H9 (cell line): ENCODE data around the gene CFAP69. TPM values are rescaled to one million over a fixed set of nuclear protein-coding genes. Genes with fewer than 3 reads are reported as not detected.

ENCODE experiments used
- DNase-seq: peaks from one replicate; pipeline ENCODE4 v3.0.0-alpha.2; 2017
- H2AFZ ChIP-seq: one replicate; pipeline ENCODE4 v1.6.1; 2013; ENCODE audit warnings: mild to moderate bottlenecking, low read length, control low read depth, moderate library complexity
- H2AK5ac ChIP-seq: 2 replicates; pipeline ENCODE4 v1.6.1; 2013; ENCODE audit warnings: low read length, control low read depth, mixed read lengths; ENCODE audit not compliant: insufficient read length
- H2BK120ac ChIP-seq: one replicate; pipeline ENCODE4 v1.6.1; 2013; ENCODE audit warnings: low read depth, mild to moderate bottlenecking, low read length, control low read depth, inconsistent platforms; ENCODE audit not compliant: poor library complexity, severe bottlenecking
- H2BK12ac ChIP-seq: 2 replicates; pipeline ENCODE4 v1.6.1; 2013; ENCODE audit warnings: low read length, control low read depth, mixed read lengths, low read depth; ENCODE audit not compliant: insufficient read length
- H2BK15ac ChIP-seq: 2 replicates; pipeline ENCODE4 v1.6.1; 2013; ENCODE audit warnings: low read depth, low read length, control low read depth
- H2BK20ac ChIP-seq: one replicate; pipeline ENCODE4 v1.6.1; 2013; ENCODE audit warnings: low read depth, mild to moderate bottlenecking, low read length, control low read depth, inconsistent platforms; ENCODE audit not compliant: poor library complexity, severe bottlenecking
- H2BK5ac ChIP-seq: 2 replicates; pipeline ENCODE4 v1.6.1; 2013; ENCODE audit warnings: low read length, control low read depth, mixed read lengths; ENCODE audit not compliant: insufficient read length
- H3K14ac ChIP-seq: 2 replicates; pipeline ENCODE4 v1.6.1; 2013; ENCODE audit warnings: low read length, control low read depth; ENCODE audit not compliant: insufficient read depth
- H3K18ac ChIP-seq: 2 replicates; pipeline ENCODE4 v1.6.1; 2013; ENCODE audit warnings: low read depth, mild to moderate bottlenecking, mixed read lengths, low read length, control low read depth; ENCODE audit not compliant: insufficient read length
- H3K23ac ChIP-seq: 2 replicates; pipeline ENCODE4 v1.6.1; 2013; ENCODE audit warnings: low read length, control low read depth, mixed read lengths, low read depth; ENCODE audit not compliant: insufficient read length
- H3K23me2 ChIP-seq: 2 replicates; pipeline ENCODE4 v1.6.1; 2013; ENCODE audit warnings: low read depth, mild to moderate bottlenecking, mixed read lengths, low read length, control low read depth; ENCODE audit not compliant: insufficient read length, poor library complexity, severe bottlenecking
- H3K27ac ChIP-seq: 2 replicates; pipeline ENCODE4 v1.5.1; 2013; ENCODE audit warnings: low read length, control low read depth, mixed read lengths, low read depth; ENCODE audit not compliant: insufficient read length
- H3K27me3 ChIP-seq: 2 replicates; pipeline ENCODE4 v1.6.1; 2013; ENCODE audit warnings: low read length, control low read depth, inconsistent platforms; ENCODE audit not compliant: insufficient read depth
- H3K4ac ChIP-seq: 2 replicates; pipeline ENCODE4 v1.6.1; 2013; ENCODE audit warnings: low read depth, mild to moderate bottlenecking, control low read depth, inconsistent platforms, low read length, moderate library complexity
- H3K4me1 ChIP-seq: 2 replicates; pipeline ENCODE4 v1.6.1; 2013; ENCODE audit warnings: low read length, control low read depth, inconsistent platforms; ENCODE audit not compliant: insufficient read depth
- H3K4me2 ChIP-seq: 2 replicates; pipeline ENCODE4 v1.6.1; 2013; ENCODE audit warnings: low read length, control low read depth, mixed read lengths; ENCODE audit not compliant: insufficient read length, insufficient read depth
- H3K56ac ChIP-seq: 2 replicates; pipeline ENCODE4 v1.6.1; 2013; ENCODE audit warnings: low read depth, mild to moderate bottlenecking, mixed read lengths, low read length, control low read depth; ENCODE audit not compliant: insufficient read length
- H3K79me1 ChIP-seq: 2 replicates; pipeline ENCODE4 v1.6.1; 2013; ENCODE audit warnings: low read depth, mild to moderate bottlenecking, moderate library complexity, low read length, control low read depth, inconsistent platforms; ENCODE audit not compliant: insufficient read depth, poor library complexity, severe bottlenecking
- H3K79me2 ChIP-seq: 2 replicates; pipeline ENCODE4 v1.6.1; 2013; ENCODE audit warnings: low read length, control low read depth, inconsistent platforms; ENCODE audit not compliant: insufficient read depth
- H3K9ac ChIP-seq: 2 replicates; pipeline ENCODE4 v1.6.1; 2013; ENCODE audit warnings: low read length, control low read depth, mixed read lengths; ENCODE audit not compliant: insufficient read length; ENCODE audit errors: extremely low read depth
- H3K9me3 ChIP-seq: one replicate; pipeline ENCODE4 v1.6.1; 2013; ENCODE audit warnings: low read depth, low read length, inconsistent platforms; ENCODE audit not compliant: control insufficient read depth
- H3T11ph ChIP-seq: one replicate; pipeline ENCODE4 v1.6.1; 2013; ENCODE audit warnings: mild to moderate bottlenecking, low read length, control low read depth, inconsistent platforms
- H4K20me1 ChIP-seq: one replicate; pipeline ENCODE4 v1.6.1; 2013; ENCODE audit not compliant: control insufficient read depth, insufficient read length, insufficient read depth
- H4K5ac ChIP-seq: 2 replicates; pipeline ENCODE4 v1.6.1; 2013; ENCODE audit warnings: low read depth, mild to moderate bottlenecking, mixed read lengths, low read length, control low read depth; ENCODE audit not compliant: insufficient read length
- H4K8ac ChIP-seq: replicated peaks from 2 replicates; pipeline ENCODE4 v1.6.1; 2013; ENCODE audit warnings: low read length, control low read depth, mixed read lengths, low read depth; ENCODE audit not compliant: insufficient read length
- H4K91ac ChIP-seq: 2 replicates; pipeline ENCODE4 v1.6.1; 2013; ENCODE audit warnings: low read depth, mild to moderate bottlenecking, moderate library complexity, mixed read lengths, low read length, control low read depth; ENCODE audit not compliant: insufficient read length
- H3K27ac Mint-ChIP-seq, 3 experiments: 2 replicates in 2 of 3; 3 replicates in 1 of 3; pipeline ENCODE4 v1.8.0; 2020 to 2021; ENCODE audit warnings: mixed read lengths in 3 of 3, mild to moderate bottlenecking in 1 of 3, moderate library complexity in 1 of 3
- H3K27me3 Mint-ChIP-seq: 2 replicates; pipeline ENCODE4 v1.8.0; 2021; ENCODE audit warnings: low read depth, mild to moderate bottlenecking, moderate library complexity, mixed read lengths
- H3K36me3 Mint-ChIP-seq, 3 experiments: 2 replicates in 2 of 3; 3 replicates in 1 of 3; pipeline ENCODE4 v1.8.0; 2020 to 2021; ENCODE audit warnings: low read depth in 3 of 3, mixed read lengths in 3 of 3; ENCODE audit not compliant: insufficient read depth in 1 of 3
- H3K4me1 Mint-ChIP-seq, 2 experiments: 2 replicates each; pipeline ENCODE4 v1.8.0; 2020; ENCODE audit warnings: mixed read lengths in 2 of 2
- H3K4me3 Mint-ChIP-seq, 2 experiments: 2 replicates in 1 of 2; 3 replicates in 1 of 2; pipeline ENCODE4 v1.8.0; 2020 to 2021; ENCODE audit warnings: mild to moderate bottlenecking in 2 of 2, mixed read lengths in 2 of 2, moderate library complexity in 1 of 2
- H3K9me3 Mint-ChIP-seq, 2 experiments: 2 replicates in 1 of 2; 3 replicates in 1 of 2; pipeline ENCODE4 v1.8.0; 2020; ENCODE audit warnings: mild to moderate bottlenecking in 2 of 2, mixed read lengths in 2 of 2, moderate library complexity in 1 of 2
- CTCF ChIP-seq: fragments of 200-600 bp; sonication (generic); conservative IDR thresholded peaks from 3 replicates; pipeline ENCODE4 v1.8.0; 2021; ENCODE audit warnings: antibody characterized with exemption, mild to moderate bottlenecking
- WGBS: extraction: QIAGEN DNeasy Blood & Tissue Kit; methylation state at CpG from one replicate; pipeline ENCODE4 v1.1.7; 2013; ENCODE audit warnings: missing lambda C conversion rate, low lambda C conversion rate, mixed read lengths; ENCODE audit not compliant: insufficient read length; ENCODE audit errors: extremely low coverage; 5-methylcytosine and 5-hydroxymethylcytosine counted together
- total RNA-seq: library from RNA; stranded (reverse); gene quantifications from 2 replicates; pipeline ENCODE4 v1.2.1, GENCODE V29; 2021

Gene CFAP69
- total RNA-seq, 1 experiment from 2014 or later, result 2.9 TPM

- TF ChIP-seq CTCF, result no peak
- DNase-seq, result no peak
- H2AFZ ChIP-seq, result no peak overlapping the region
- no peak overlapping the region for H3K4me2 ChIP-seq
- H3K23me2 ChIP-seq, result no peaks in the 10 kb centered on the region
- Mint-ChIP-seq H3K4me3 (no peak overlapping the region), H3K9me3 (no peaks in the 10 kb centered on the region), H3K4me1 (peaks cover 8% of the 10 kb centered on the region in 2 experiments), H3K36me3 (peaks cover 2 to 4% (median 4%) of the 10 kb centered on the region in 3 experiments; a peak in 5 of 7 replicates), H3K27me3 (no peaks in the 10 kb centered on the region), H3K27ac (no peak overlapping the region)
- no peak overlapping the region for H4K8ac ChIP-seq
- H3K9me3 ChIP-seq, result no peaks in the 10 kb centered on the region
- no peak overlapping the region for H2BK5ac ChIP-seq
- no peaks in the 10 kb centered on the region for H4K20me1 ChIP-seq
- no peak overlapping the region for H3K23ac ChIP-seq
- no peak overlapping the region for H3K4ac ChIP-seq
- no peak overlapping the region for H2BK12ac ChIP-seq
- no peaks in the 10 kb centered on the region for H3K27me3 ChIP-seq
- no peak overlapping the region for H3K56ac ChIP-seq
- no peak overlapping the region for H2BK20ac ChIP-seq
- H3T11ph ChIP-seq, result no peak overlapping the region
- no peaks in the 10 kb centered on the region for H3K79me2 ChIP-seq
- H4K5ac ChIP-seq, result no peak overlapping the region
- no peak overlapping the region for H3K27ac ChIP-seq
- H3K14ac ChIP-seq, result no peak overlapping the region
- no peak overlapping the region for H3K18ac ChIP-seq
- H3K4me1 ChIP-seq, result no peaks in the 10 kb centered on the region
- H2BK120ac ChIP-seq, result no peak overlapping the region
- H2BK15ac ChIP-seq, result no peak overlapping the region
- H3K9ac ChIP-seq, result no peak overlapping the region
- no peaks in the 10 kb centered on the region for H3K79me1 ChIP-seq
- WGBS, result no CpG with 5 or more reads among the region's 3 CpGs
- no peak overlapping the region for H2AK5ac ChIP-seq
- H4K91ac ChIP-seq, result no peak overlapping the region
Measured at GRCh38 chr7:90231304-90231703, 13.7 kb upstream of the CFAP69 start.
